Ramos (cell line): ENCODE results near the gene DGKB.

ENCODE experiments used
- in situ Hi-C: fragments of 300-500 bp; cut with MboI; formaldehyde crosslinking; loops from one replicate; pipeline ENCODE4 v1.14.3; 2022; ENCODE audit warnings: low sequenced_read_pairs; ENCODE audit not compliant: unreplicated experiment

The DGKB gene

GRCh38 chr7:14095233-14095950 is 807.2 kb downstream of the DGKB start:
- in situ Hi-C loops, result no loop called here
